Liver (tissue), 9 donors: ENCODE data around the gene ITGB3. TPM values are rescaled to one million over a fixed set of nuclear protein-coding genes. Genes with fewer than 3 reads are reported as not detected.

Experiments
- DNase-seq: peaks from one replicate; pipeline ENCODE4 v3.0.0-alpha.2; 2017; ENCODE audit warnings: low spot score
- H3K27ac ChIP-seq, 2 donors: one replicate each; pipeline ENCODE4 v1.7.0; 2013; ENCODE audit warnings: inconsistent platforms in 2 of 2, low read length in 2 of 2, control low read depth in 1 of 2, low read depth in 1 of 2, mild to moderate bottlenecking in 1 of 2
- H3K27me3 ChIP-seq, 4 donors: one replicate each; pipeline versions ENCODE4 v1.6.1 to v1.7.0; 2013; ENCODE audit warnings: low read length in 3 of 4, inconsistent platforms in 1 of 4, mild to moderate bottlenecking in 1 of 4, moderate library complexity in 1 of 4; ENCODE audit not compliant: control insufficient read depth in 4 of 4, insufficient read depth in 4 of 4
- H3K36me3 ChIP-seq, 4 donors: one replicate each; pipeline versions ENCODE4 v1.6.1 to v1.7.0; 2013; ENCODE audit warnings: low read length in 3 of 4, mild to moderate bottlenecking in 3 of 4, low read depth in 1 of 4, moderate library complexity in 1 of 4; ENCODE audit not compliant: control insufficient read depth in 4 of 4, insufficient read depth in 3 of 4
- H3K4me1 ChIP-seq, 4 donors: one replicate each; pipeline versions ENCODE4 v1.6.1 to v1.7.0; 2013; ENCODE audit warnings: low read length in 3 of 4, mild to moderate bottlenecking in 3 of 4, moderate library complexity in 1 of 4; ENCODE audit not compliant: control insufficient read depth in 4 of 4, insufficient read depth in 4 of 4
- H3K4me3 ChIP-seq, 3 donors: one replicate each; pipeline versions ENCODE4 v1.6.1 to v1.7.0; 2013; ENCODE audit warnings: low read length in 3 of 3, control low read depth in 1 of 3, low read depth in 1 of 3, mild to moderate bottlenecking in 1 of 3
- H3K9ac ChIP-seq, 2 donors: one replicate each; pipeline ENCODE4 v1.7.0; 2013; ENCODE audit warnings: low read length in 2 of 2, mild to moderate bottlenecking in 2 of 2, moderate library complexity in 2 of 2, control low read depth in 1 of 2, low read depth in 1 of 2
- H3K9me3 ChIP-seq, 4 donors: one replicate each; pipeline versions ENCODE4 v1.6.1 to v1.7.0; 2013; ENCODE audit warnings: low read length in 3 of 4; ENCODE audit not compliant: control insufficient read depth in 4 of 4
- EGR1 ChIP-seq, 2 donors: IDR thresholded peaks; 2 replicates each; pipeline ENCODE4 v1.6.1; 2016 to 2018; ENCODE audit warnings: antibody characterized with exemption in 2 of 2, low read depth in 2 of 2
- FOXA2 ChIP-seq: IDR thresholded peaks from 2 replicates; pipeline ENCODE4 v1.6.1; 2016; ENCODE audit warnings: antibody characterized with exemption
- GABPA ChIP-seq, 2 donors: IDR thresholded peaks in 1 of 2; conservative IDR thresholded peaks in 1 of 2; 2 replicates each; pipeline ENCODE4 v1.6.1; 2016; ENCODE audit warnings: antibody characterized with exemption in 2 of 2, mild to moderate bottlenecking in 1 of 2, moderate library complexity in 1 of 2
- JUND ChIP-seq, 2 donors: IDR thresholded peaks; 2 replicates each; pipeline ENCODE4 v1.6.1; 2016; ENCODE audit warnings: antibody characterized with exemption in 2 of 2
- NR2F2 ChIP-seq: IDR thresholded peaks from 2 replicates; pipeline ENCODE4 v1.6.1; 2016; ENCODE audit warnings: antibody characterized with exemption
- RAD21 ChIP-seq, 2 donors: IDR thresholded peaks; 2 replicates each; pipeline ENCODE4 v1.6.1; 2016; ENCODE audit warnings: antibody characterized with exemption in 2 of 2, mild to moderate bottlenecking in 2 of 2
- RXRA ChIP-seq, 2 donors: IDR thresholded peaks; 2 replicates each; pipeline ENCODE4 v1.6.1; 2017 to 2018; ENCODE audit warnings: antibody characterized with exemption in 2 of 2, mild to moderate bottlenecking in 1 of 2
- SP1 ChIP-seq: IDR thresholded peaks from 2 replicates; pipeline ENCODE4 v1.6.1; 2018; ENCODE audit warnings: antibody characterized with exemption, mild to moderate bottlenecking
- TAF1 ChIP-seq: conservative IDR thresholded peaks from 2 replicates; pipeline ENCODE4 v1.6.1; 2016; ENCODE audit warnings: antibody characterized with exemption, mild to moderate bottlenecking
- YY1 ChIP-seq: IDR thresholded peaks from 2 replicates; pipeline ENCODE4 v1.6.1; 2016; ENCODE audit warnings: antibody characterized with exemption, mild to moderate bottlenecking
- WGBS: extraction: QIAGEN DNeasy Blood & Tissue Kit; methylation state at CpG from one replicate; pipeline ENCODE4 v1.1.7; 2013; 5-methylcytosine and 5-hydroxymethylcytosine counted together
- polyA plus RNA-seq, 2 donors: library from polyadenylated mRNA; stranded (reverse) in 1 of 2; unstranded in 1 of 2; fragments of 200-250 nt in 1 of 2; fragments of >200 nt in 1 of 2; fragmentation: Nextera tagmentation in 1 of 2; extraction: Ambion mirVana in 1 of 2; gene quantifications; one replicate each; pipeline versions ENCODE4 v1.2.1 to v1.2.3, GENCODE V29; 2013 to 2015
- total RNA-seq, 2 donors: library from RNA; depleted of rRNA; stranded (reverse); fragments of >200 nt; gene quantifications; one replicate each; pipeline ENCODE4 v1.2.3, GENCODE V29; 2014
- TF ChIP-seq, protein P1 (sequence below): IDR thresholded peaks from 2 replicates; pipeline ENCODE4 v1.6.1; 2016; ENCODE audit warnings: antibody characterized with exemption, mild to moderate bottlenecking
- TF ChIP-seq, protein P2 (sequence below): fragments of 150-350 bp; IDR thresholded peaks from 2 replicates; pipeline ENCODE4 v1.5.1; 2017; ENCODE audit warnings: improper control_type of control experiment, low read depth, low read length; ENCODE audit not compliant: missing input control
- TF ChIP-seq, protein P3 (sequence below): IDR thresholded peaks from 2 replicates; pipeline ENCODE4 v1.6.1; 2016; ENCODE audit warnings: antibody characterized with exemption
- TF ChIP-seq, protein P4 (sequence below): IDR thresholded peaks from 2 replicates; pipeline ENCODE4 v1.6.1; 2016; ENCODE audit warnings: antibody characterized with exemption
- donor health status: healthy.
- donor health status: healthy.
- donor health status: healthy.
- donor health status: healthy.
- donor health status: healthy.

ITGB3 gene
- total and polyA plus RNA-seq, 4 donors = 0.47 to 33.4 (median 3.8) TPM

DNA sequence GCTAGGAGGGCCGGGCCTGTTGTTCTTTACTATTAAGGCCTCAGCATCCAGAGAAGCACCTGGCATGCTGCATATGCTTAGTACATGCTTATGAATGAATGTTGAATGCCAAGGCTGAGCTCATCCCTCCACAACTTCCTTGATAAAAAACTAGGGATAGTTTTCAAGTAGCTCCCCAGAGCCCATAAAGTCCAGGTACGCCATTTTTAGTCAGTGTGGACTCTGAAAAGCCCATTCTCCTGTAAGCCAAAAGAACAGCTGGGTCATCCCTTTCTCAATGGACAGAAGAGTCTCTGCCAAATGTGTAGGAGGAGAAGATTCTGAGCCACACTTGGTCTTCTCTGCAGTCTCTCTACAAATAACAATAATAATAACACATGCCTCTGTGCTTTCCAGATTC lies 8.9 kb upstream of the ITGB3 start:
- whole genome bisulfite sequencing = 93% methylated on average over 2 of the region's 2 CpGs

DNA sequence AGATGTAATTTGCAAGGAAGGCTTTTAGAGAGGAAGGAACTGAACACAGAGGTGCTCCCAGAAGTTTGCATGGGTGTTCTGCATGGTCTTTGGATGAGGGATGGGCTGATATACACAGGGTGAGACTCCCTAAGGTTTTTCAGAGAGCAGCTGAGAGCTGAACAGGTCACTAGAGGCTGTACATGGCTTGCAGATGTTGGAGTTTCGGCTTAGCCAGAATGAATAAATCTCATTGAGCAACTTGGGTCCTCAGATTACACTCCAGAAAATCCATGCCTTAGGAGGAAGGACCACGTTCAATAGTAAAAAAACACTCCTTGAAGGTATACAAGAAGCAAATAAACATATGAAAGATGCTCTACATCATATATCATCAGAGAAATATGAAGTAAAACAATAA lies 7.5 kb upstream of the ITGB3 start:
- Histone ChIP-seq H3K4me3 (no peak overlapping the region), H3K4me1 (no peaks in the 10 kb centered on the region), H3K36me3 (no peaks in the 10 kb centered on the region), H3K27ac (no peak overlapping the region), H3K9me3 (no peaks in the 10 kb centered on the region), H3K9ac (no peak overlapping the region), H3K27me3 (no peaks in the 10 kb centered on the region)
- DNase-seq = no peak
- TF ChIP-seq NR2F2 (no peak), YY1 (no peak), RXRA (IDR thresholded peaks at IDR 0.05) (no peak), EGR1 (IDR thresholded peaks at IDR 0.05; ENCODE audit: low read depth in 2 of 2) (no peak), TAF1 (no peak), RAD21 (IDR thresholded peaks at IDR 0.05) (no peak), SP1 (no peak), FOXA2 (no peak)
- TF ChIP-seq, protein P1, sequence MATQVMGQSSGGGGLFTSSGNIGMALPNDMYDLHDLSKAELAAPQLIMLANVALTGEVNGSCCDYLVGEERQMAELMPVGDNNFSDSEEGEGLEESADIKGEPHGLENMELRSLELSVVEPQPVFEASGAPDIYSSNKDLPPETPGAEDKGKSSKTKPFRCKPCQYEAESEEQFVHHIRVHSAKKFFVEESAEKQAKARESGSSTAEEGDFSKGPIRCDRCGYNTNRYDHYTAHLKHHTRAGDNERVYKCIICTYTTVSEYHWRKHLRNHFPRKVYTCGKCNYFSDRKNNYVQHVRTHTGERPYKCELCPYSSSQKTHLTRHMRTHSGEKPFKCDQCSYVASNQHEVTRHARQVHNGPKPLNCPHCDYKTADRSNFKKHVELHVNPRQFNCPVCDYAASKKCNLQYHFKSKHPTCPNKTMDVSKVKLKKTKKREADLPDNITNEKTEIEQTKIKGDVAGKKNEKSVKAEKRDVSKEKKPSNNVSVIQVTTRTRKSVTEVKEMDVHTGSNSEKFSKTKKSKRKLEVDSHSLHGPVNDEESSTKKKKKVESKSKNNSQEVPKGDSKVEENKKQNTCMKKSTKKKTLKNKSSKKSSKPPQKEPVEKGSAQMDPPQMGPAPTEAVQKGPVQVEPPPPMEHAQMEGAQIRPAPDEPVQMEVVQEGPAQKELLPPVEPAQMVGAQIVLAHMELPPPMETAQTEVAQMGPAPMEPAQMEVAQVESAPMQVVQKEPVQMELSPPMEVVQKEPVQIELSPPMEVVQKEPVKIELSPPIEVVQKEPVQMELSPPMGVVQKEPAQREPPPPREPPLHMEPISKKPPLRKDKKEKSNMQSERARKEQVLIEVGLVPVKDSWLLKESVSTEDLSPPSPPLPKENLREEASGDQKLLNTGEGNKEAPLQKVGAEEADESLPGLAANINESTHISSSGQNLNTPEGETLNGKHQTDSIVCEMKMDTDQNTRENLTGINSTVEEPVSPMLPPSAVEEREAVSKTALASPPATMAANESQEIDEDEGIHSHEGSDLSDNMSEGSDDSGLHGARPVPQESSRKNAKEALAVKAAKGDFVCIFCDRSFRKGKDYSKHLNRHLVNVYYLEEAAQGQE = no peak
- TF ChIP-seq, protein P2, sequence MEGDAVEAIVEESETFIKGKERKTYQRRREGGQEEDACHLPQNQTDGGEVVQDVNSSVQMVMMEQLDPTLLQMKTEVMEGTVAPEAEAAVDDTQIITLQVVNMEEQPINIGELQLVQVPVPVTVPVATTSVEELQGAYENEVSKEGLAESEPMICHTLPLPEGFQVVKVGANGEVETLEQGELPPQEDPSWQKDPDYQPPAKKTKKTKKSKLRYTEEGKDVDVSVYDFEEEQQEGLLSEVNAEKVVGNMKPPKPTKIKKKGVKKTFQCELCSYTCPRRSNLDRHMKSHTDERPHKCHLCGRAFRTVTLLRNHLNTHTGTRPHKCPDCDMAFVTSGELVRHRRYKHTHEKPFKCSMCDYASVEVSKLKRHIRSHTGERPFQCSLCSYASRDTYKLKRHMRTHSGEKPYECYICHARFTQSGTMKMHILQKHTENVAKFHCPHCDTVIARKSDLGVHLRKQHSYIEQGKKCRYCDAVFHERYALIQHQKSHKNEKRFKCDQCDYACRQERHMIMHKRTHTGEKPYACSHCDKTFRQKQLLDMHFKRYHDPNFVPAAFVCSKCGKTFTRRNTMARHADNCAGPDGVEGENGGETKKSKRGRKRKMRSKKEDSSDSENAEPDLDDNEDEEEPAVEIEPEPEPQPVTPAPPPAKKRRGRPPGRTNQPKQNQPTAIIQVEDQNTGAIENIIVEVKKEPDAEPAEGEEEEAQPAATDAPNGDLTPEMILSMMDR = no peak
- TF ChIP-seq, protein P3, sequence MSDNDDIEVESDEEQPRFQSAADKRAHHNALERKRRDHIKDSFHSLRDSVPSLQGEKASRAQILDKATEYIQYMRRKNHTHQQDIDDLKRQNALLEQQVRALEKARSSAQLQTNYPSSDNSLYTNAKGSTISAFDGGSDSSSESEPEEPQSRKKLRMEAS = no peak
- TF ChIP-seq, protein P4, sequence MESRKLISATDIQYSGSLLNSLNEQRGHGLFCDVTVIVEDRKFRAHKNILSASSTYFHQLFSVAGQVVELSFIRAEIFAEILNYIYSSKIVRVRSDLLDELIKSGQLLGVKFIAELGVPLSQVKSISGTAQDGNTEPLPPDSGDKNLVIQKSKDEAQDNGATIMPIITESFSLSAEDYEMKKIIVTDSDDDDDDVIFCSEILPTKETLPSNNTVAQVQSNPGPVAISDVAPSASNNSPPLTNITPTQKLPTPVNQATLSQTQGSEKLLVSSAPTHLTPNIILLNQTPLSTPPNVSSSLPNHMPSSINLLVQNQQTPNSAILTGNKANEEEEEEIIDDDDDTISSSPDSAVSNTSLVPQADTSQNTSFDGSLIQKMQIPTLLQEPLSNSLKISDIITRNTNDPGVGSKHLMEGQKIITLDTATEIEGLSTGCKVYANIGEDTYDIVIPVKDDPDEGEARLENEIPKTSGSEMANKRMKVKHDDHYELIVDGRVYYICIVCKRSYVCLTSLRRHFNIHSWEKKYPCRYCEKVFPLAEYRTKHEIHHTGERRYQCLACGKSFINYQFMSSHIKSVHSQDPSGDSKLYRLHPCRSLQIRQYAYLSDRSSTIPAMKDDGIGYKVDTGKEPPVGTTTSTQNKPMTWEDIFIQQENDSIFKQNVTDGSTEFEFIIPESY = no peak
- WGBS = 92% methylated on average over 2 of the region's 2 CpGs

More for the DNA sequence above, 8.9 kb upstream of the ITGB3 start:
- Histone ChIP-seq H3K4me3 (no peak overlapping the region), H3K9ac (no peak overlapping the region), H3K4me1 (no peaks in the 10 kb centered on the region), H3K27me3 (no peaks in the 10 kb centered on the region), H3K9me3 (no peaks in the 10 kb centered on the region), H3K36me3 (no peaks in the 10 kb centered on the region), H3K27ac (no peak overlapping the region)
- no peak for DNase-seq
- TF ChIP-seq JUND (IDR thresholded peaks at IDR 0.05) (no peak), RAD21 (IDR thresholded peaks at IDR 0.05) (no peak), GABPA (IDR thresholded peaks at IDR 0.05 in 1 of 2, conservative IDR thresholded peaks at IDR 0.05 in 1 of 2) (no peak), TAF1 (no peak), YY1 (no peak)
- TF ChIP-seq, protein P3 = no peak
- TF ChIP-seq, protein P1 = no peak
- TF ChIP-seq, protein P4 = no peak
